ENCODE measurements around the gene PNMA8C.
"Not testable (repeated sequence)": the region's sequence is repeated elsewhere in the genome, so short reads cannot be mapped to it uniquely, and the experiment has no call there.

Gene PNMA8C

GRCh38 chr19:46441866-46442265 is 13.1 kb upstream of the PNMA8C start:
- TF ChIP-seq, protein P1, sequence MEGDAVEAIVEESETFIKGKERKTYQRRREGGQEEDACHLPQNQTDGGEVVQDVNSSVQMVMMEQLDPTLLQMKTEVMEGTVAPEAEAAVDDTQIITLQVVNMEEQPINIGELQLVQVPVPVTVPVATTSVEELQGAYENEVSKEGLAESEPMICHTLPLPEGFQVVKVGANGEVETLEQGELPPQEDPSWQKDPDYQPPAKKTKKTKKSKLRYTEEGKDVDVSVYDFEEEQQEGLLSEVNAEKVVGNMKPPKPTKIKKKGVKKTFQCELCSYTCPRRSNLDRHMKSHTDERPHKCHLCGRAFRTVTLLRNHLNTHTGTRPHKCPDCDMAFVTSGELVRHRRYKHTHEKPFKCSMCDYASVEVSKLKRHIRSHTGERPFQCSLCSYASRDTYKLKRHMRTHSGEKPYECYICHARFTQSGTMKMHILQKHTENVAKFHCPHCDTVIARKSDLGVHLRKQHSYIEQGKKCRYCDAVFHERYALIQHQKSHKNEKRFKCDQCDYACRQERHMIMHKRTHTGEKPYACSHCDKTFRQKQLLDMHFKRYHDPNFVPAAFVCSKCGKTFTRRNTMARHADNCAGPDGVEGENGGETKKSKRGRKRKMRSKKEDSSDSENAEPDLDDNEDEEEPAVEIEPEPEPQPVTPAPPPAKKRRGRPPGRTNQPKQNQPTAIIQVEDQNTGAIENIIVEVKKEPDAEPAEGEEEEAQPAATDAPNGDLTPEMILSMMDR (IDR thresholded peaks at IDR 0.05; ENCODE audit: control insufficient read depth, insufficient read depth, low read depth, low read length, missing control alignments), result no peak
- DNase-seq (ENCODE audit: low read depth), result no peak

DNA sequence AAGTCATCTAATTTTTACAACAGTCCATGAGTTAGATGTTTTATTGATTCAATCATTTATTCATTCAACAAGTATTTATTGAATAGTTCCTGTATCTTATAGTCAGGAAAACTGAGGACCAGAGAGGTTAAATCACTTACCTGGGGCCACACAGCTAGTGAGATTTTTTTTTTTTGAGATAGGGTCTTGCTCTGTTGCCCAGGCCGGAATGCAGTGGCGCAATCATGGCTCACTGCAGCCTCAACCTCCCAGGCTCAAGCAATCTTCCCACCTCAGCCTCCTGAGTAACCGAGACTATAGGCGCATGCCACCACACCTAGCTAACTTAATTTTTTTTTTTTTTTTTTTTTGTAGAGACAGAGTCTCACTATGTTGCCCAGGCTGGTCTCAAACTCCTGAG is 7.0 kb upstream of the PNMA8C start:
- H3K4me3 ChIP-seq (ENCODE audit: control insufficient read depth, low read depth, low read length); DNase-seq (ENCODE audit: low read depth): not testable (repeated sequence)

More at GRCh38 chr19:46441866-46442265, 13.1 kb upstream of the PNMA8C start:
- no peak overlapping the region for H3K4me3 ChIP-seq (ENCODE audit: control insufficient read depth, low read depth, low read length)

GRCh38 chr19:46435009-46435408 is 6.3 kb upstream of the PNMA8C start:
- H3K4me3 ChIP-seq (ENCODE audit: control insufficient read depth, low read depth, low read length), result no peak overlapping the region
- TF ChIP-seq, protein P1 (IDR thresholded peaks at IDR 0.05; ENCODE audit: control insufficient read depth, insufficient read depth, low read depth, low read length, missing control alignments), result no peak
- DNase-seq (ENCODE audit: low read depth), result no peak

DNA sequence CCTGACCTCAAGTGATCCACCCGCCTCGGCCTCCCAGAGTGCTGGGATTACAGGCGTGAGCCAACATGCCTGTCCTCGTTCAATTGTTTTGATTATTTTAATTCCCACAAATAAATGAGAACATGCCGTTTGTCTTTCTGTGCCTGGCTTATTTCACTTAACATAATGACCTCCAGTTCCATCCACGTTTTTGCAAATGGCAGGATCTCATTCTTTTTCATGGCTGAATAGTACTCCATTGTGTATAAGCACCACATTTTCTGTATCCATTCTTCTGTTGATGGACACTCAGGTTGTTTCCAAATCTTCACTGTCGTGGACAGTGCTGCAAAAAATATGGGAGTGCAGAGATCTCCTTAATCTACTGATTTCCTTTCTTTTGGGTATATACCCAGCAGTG is 4.7 kb upstream of the PNMA8C start:
- not testable (repeated sequence) for DNase-seq (ENCODE audit: low read depth); H3K4me3 ChIP-seq (ENCODE audit: control insufficient read depth, low read depth, low read length)

DNA sequence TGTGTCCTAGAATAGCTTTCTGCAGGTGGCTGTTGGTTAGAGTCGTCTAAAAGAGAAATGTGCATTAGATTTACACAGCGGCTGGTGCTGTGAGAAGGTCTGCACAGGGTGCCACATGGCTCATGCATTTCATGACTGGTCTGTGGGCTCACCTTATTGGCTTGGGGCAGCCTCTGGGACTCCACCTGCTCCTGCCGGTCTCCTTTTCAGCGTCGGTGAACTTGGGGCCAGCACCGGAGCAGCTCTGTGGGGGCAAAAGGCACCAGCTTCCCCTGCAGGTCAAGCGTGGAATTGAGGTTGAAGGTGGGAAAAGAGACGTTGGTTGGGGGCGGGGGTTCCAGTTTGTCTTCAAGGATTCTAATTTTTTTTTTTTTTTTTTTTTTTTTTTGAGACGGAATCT is 3.1 kb upstream of the PNMA8C start:
- DNase-seq (ENCODE audit: low read depth), result no peak
- TF ChIP-seq, protein P1 (IDR thresholded peaks at IDR 0.05; ENCODE audit: control insufficient read depth, insufficient read depth, low read depth, low read length, missing control alignments), result no peak
- no peak overlapping the region for H3K4me3 ChIP-seq (ENCODE audit: control insufficient read depth, low read depth, low read length)

DNA sequence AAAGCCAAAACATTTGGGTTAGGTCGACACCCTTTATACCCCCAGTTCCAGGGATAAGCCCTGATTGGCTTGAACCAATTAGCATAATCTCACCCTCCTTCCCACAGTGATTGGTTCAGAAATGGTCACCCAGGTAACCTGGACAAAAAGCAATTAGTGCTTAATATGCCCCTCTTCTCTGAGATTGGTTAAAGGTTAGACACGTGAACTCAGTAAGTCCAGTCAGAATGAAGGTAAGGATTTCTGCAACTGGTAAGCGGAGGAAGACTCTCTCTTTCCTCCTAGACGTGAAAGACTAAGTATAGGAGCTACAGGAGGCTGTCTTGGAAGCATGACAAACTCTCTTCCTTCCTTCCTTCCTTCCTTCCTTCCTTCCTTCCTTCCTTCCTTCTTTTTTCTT is 1.3 kb upstream of the PNMA8C start:
- H3K4me3 ChIP-seq (ENCODE audit: control insufficient read depth, low read depth, low read length), result no peak overlapping the region
- no peak for DNase-seq (ENCODE audit: low read depth)
- TF ChIP-seq, protein P1 (IDR thresholded peaks at IDR 0.05; ENCODE audit: control insufficient read depth, insufficient read depth, low read depth, low read length, missing control alignments), result no peak

DNA sequence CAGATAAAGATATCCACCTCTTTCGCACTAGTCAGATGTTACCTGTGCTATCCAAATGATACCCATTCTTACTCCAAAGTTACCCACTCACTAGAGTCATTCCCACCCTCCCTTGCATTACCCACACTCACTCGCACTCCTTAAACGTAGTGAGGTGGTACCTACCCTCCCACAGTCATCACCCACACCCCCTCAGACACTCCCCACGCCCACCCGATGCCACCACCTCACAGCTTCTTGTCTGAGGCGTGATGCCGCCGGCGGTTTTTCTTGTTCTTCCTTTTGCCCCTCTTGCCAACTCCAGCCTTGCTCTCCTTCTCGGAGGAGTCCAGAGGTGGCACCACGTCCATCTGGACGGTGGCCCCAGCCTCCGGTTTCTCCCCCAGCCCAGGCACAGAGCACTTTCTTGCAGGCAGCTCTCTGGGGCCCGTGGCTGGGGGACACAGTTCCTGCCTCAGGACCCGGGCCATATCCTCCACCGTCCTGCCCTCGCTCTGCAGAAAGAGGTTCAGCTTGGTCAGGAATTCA is 1.2 kb downstream of the PNMA8C start:
- DNase-seq (ENCODE audit: low read depth), result no peak
- H3K4me3 ChIP-seq (ENCODE audit: control insufficient read depth, low read depth, low read length), result no peak overlapping the region
- TF ChIP-seq, protein P1 (IDR thresholded peaks at IDR 0.05; ENCODE audit: control insufficient read depth, insufficient read depth, low read depth, low read length, missing control alignments), result no peak

DNA sequence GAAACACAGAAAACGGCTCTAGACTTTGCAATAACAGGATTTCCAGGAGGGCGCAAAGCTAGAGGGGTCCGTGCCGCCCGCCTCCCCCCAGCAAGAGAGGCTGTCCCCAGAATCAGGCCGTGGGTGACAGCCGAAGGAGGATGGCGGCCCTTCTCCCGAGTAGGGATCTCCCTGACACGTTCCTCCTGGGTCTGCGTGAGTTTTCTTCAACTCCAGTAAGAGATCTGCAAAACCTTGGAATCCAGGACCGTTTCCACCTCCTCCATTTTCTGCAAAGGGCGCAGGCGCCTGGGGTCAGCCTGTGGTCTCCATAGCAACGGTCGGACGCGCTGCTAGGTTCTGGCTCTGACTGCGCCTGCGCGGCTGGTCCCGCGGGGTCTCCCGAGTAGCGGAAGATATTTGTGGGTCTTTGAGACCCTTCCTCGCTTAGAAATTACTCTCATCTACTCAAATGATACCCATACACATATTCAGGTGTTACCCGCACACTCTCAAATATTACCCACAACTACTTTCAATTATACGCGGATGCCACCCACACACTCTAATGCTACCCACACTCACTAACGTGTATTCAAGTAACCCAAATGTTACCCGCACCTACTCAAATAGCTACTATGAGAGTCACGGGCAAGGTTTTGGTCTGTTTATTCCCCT is 2.1 kb downstream of the PNMA8C start:
- no peak for DNase-seq (ENCODE audit: low read depth)
- TF ChIP-seq, protein P1 (IDR thresholded peaks at IDR 0.05; ENCODE audit: control insufficient read depth, insufficient read depth, low read depth, low read length, missing control alignments), result no peak
- H3K4me3 ChIP-seq (ENCODE audit: control insufficient read depth, low read depth, low read length), result peak overlapping the region; percentile 10
